Thyroid gland (tissue), 4 donors: ENCODE results near the gene CACYBP.

ENCODE experiments used
- CTCF ChIP-seq, 6 experiments: fragments of 200-600 bp in 3 of 6; fragments of 450-650 bp in 3 of 6; sonication (generic) in 3 of 6; IDR thresholded peaks; one replicate each; pipeline ENCODE4 v1.5.1; 2016 to 2019; ENCODE audit warnings: antibody characterized with exemption in 6 of 6, mild to moderate bottlenecking in 2 of 6, inconsistent platforms in 1 of 6, moderate library complexity in 1 of 6
- POLR2A ChIP-seq, 2 donors: fragments of 450-650 bp; IDR thresholded peaks; one replicate each; pipeline ENCODE4 v1.6.1; 2017; ENCODE audit warnings: antibody characterized with exemption in 2 of 2, mild to moderate bottlenecking in 2 of 2, moderate library complexity in 1 of 2

DNA sequence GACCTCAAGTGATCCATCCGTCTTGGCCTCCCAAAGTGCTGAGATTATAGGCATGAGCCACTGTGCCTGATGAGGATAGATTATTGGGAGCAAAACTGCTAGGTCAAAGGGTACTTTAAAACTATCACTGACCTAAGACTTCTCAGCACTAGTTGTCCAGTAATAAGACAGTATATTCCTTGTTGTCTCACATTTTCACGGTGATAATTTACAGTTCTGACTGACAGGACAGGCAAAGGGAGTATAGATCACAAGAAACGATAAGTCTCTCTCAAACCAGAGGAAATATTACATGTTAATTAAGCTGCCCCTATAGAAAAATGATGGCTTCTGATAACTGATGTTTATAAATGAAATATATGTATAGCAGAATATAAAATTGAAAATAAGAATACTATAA, 19.8 kb downstream of the CACYBP start:
- TF ChIP-seq CTCF (IDR thresholded peaks at IDR 0.05): no peak
- no peak for TF ChIP-seq POLR2A (IDR thresholded peaks at IDR 0.05)
